KMS-11 (cell line): ENCODE measurements around the gene P2RY8.

Source experiments
- H2AFZ ChIP-seq: fragments of 200-600 bp; sonication (generic); 2 replicates; pipeline ENCODE4 v1.6.1; 2016; ENCODE audit warnings: antibody characterized with exemption, mixed run types, low read depth
- H3K27ac ChIP-seq: fragments of 200-600 bp; sonication (generic); 2 replicates; pipeline ENCODE4 v1.6.1; 2016; ENCODE audit warnings: mild to moderate bottlenecking, mixed run types
- H3K27me3 ChIP-seq: fragments of 200-600 bp; sonication (generic); 2 replicates; pipeline ENCODE4 v1.6.1; 2017; ENCODE audit warnings: mild to moderate bottlenecking, low read depth, mixed run types, moderate library complexity; ENCODE audit not compliant: insufficient read depth
- H3K36me3 ChIP-seq: fragments of 200-600 bp; sonication (generic); 2 replicates; pipeline ENCODE4 v1.6.1; 2017; ENCODE audit warnings: mild to moderate bottlenecking, mixed run types; ENCODE audit not compliant: insufficient read depth
- H3K4me1 ChIP-seq: fragments of 200-600 bp; sonication (generic); 2 replicates; pipeline ENCODE4 v1.6.1; 2016; ENCODE audit warnings: mild to moderate bottlenecking, low read depth, mixed run types; ENCODE audit not compliant: poor library complexity, severe bottlenecking
- H3K4me2 ChIP-seq: fragments of 200-600 bp; sonication (generic); 2 replicates; pipeline ENCODE4 v1.7.0; 2016; ENCODE audit warnings: mild to moderate bottlenecking, mixed run types
- H3K4me3 ChIP-seq: fragments of 200-600 bp; sonication (generic); IDR thresholded peaks from 2 replicates; pipeline ENCODE4 v1.6.1; 2017; ENCODE audit warnings: low read depth, low read length, mixed read lengths; ENCODE audit not compliant: insufficient read depth
- H3K79me2 ChIP-seq: fragments of 200-600 bp; sonication (generic); 2 replicates; pipeline ENCODE4 v1.6.1; 2016; ENCODE audit warnings: low read depth, mixed run types; ENCODE audit not compliant: insufficient read depth
- H3K9ac ChIP-seq: fragments of 200-600 bp; sonication (generic); 2 replicates; pipeline ENCODE4 v1.6.1; 2016; ENCODE audit warnings: mild to moderate bottlenecking, mixed run types
- H4K20me1 ChIP-seq: fragments of 200-600 bp; sonication (generic); 2 replicates; pipeline ENCODE4 v1.6.1; 2016; ENCODE audit warnings: mild to moderate bottlenecking, mixed run types; ENCODE audit not compliant: insufficient read depth
- CTCF ChIP-seq: fragments of 200-600 bp; sonication (generic); conservative IDR thresholded peaks from 2 replicates; pipeline ENCODE4 v1.6.1; 2017; ENCODE audit warnings: low read depth, mild to moderate bottlenecking, antibody characterized with exemption, low read length, moderate library complexity, mixed read lengths

P2RY8 gene

GRCh38 chrX:1496076-1496475, 40.9 kb downstream of the P2RY8 start:
- H3K4me3 ChIP-seq = no peak overlapping the region
- peaks cover 9% of the 10 kb centered on the region; the same call in 1 of the 2 replicates for H3K79me2 ChIP-seq
- H3K27me3 ChIP-seq = no peaks in the 10 kb centered on the region
- H3K36me3 ChIP-seq = no peaks in the 10 kb centered on the region
- no peak overlapping the region for H3K27ac ChIP-seq
- H3K9ac ChIP-seq = no peak overlapping the region
- TF ChIP-seq CTCF = no peak
- H3K4me2 ChIP-seq = no peak overlapping the region
- no peaks in the 10 kb centered on the region for H4K20me1 ChIP-seq
- H3K4me1 ChIP-seq = no peaks in the 10 kb centered on the region
- H2AFZ ChIP-seq = no peak overlapping the region

DNA sequence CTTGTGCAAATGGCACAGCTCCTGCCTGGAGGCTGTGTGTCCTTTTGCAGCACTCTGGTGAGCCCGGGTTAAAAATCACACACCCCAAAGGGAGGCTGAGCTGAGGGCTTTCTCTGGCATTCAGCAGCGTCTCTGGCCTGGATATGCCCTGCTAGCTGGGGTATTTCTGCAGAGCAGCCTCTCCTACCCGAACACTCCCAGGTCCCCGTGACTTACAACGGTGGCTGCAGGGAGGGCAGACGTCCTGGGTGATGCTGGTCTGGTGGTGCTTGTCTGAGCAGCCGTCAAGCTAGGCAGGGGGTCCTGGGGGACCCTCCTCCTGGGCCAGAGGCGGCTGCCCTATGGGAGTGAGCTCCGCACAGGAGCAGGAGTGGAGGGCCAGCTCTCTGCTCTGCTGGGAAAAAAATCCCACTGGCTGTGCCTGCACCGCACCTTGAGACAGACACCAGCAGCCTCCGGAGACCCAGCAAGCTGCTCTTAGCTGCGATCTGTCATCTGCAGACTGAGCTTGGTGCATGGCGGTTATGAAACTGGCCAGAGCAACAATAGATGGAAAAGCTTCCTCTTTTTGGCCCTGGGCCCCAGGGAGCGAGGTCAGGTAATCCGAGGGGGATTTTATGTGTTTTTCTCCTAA, 43.0 kb downstream of the P2RY8 start:
- Histone ChIP-seq H3K36me3 (no peaks in the 10 kb centered on the region), H3K4me1 (no peaks in the 10 kb centered on the region), H3K4me2 (no peak overlapping the region), H3K27ac (no peak overlapping the region), H3K79me2 (peaks cover 3% of the 10 kb centered on the region), H3K9ac (no peak overlapping the region), H2AFZ (no peak overlapping the region), H3K4me3 (no peak overlapping the region), H4K20me1 (no peaks in the 10 kb centered on the region), H3K27me3 (no peaks in the 10 kb centered on the region)
- no peak for TF ChIP-seq CTCF

GRCh38 chrX:1493412-1493811, 43.6 kb downstream of the P2RY8 start:
- H2AFZ ChIP-seq = no peak overlapping the region
- no peak for TF ChIP-seq CTCF
- no peak overlapping the region for H3K9ac ChIP-seq
- H3K4me2 ChIP-seq = no peak overlapping the region
- no peaks in the 10 kb centered on the region for H4K20me1 ChIP-seq
- no peak overlapping the region for H3K4me3 ChIP-seq
- H3K79me2 ChIP-seq = peaks cover 9% of the 10 kb centered on the region
- H3K27ac ChIP-seq = no peak overlapping the region
- H3K36me3 ChIP-seq = no peaks in the 10 kb centered on the region
- H3K27me3 ChIP-seq = no peaks in the 10 kb centered on the region
- no peaks in the 10 kb centered on the region for H3K4me1 ChIP-seq

GRCh38 chrX:1492421-1493012, 44.5 kb downstream of the P2RY8 start:
- Histone ChIP-seq H3K79me2 (peaks cover 16% of the 10 kb centered on the region), H2AFZ (no peak overlapping the region), H3K27me3 (no peaks in the 10 kb centered on the region), H3K9ac (no peak overlapping the region), H3K4me1 (no peaks in the 10 kb centered on the region), H3K27ac (no peak overlapping the region), H3K36me3 (no peaks in the 10 kb centered on the region), H3K4me3 (no peak overlapping the region), H4K20me1 (no peaks in the 10 kb centered on the region), H3K4me2 (no peak overlapping the region)
- no peak for TF ChIP-seq CTCF
